Measurements from ENCODE around the gene SH3TC2.
A peak's percentile ranks its signal among the peaks of the same experiment; 100 is the strongest.

SH3TC2 gene

DNA sequence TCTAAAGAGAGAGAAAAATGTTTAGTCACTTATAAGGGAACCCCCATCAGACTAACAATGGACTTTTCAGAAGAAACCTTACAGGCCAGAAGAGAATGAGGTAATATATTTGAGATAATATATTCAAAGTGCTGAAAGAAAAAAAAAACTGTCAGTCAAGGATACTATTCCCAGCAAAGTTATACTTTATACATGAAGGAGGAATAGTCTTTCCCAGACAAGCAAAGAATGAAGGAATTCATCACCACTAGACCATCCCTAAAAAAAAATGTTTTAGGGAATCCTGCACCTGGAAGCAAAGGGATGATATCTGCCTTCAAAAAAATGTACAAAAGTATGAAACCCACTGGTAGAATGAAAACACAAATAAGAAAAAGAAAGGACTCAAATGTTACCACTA, 37.5 kb upstream of the SH3TC2 start:
- no peak overlapping the region for H3K27ac ChIP-seq (ENCODE audit: extremely low read depth, low read depth, low read length)
- no peaks in the 10 kb centered on the region for H3K4me1 ChIP-seq (ENCODE audit: control insufficient read depth, insufficient read depth, low read length)
- POLR2A ChIA-PET: no interaction called here
- CTCF ChIA-PET: interaction anchor here (1.4 kb wide), 1 partner anchor 64 kb away, joined by 3 read pairs; no protein-coding TSS in a partner anchor
- H3K4me3 ChIP-seq (ENCODE audit: low read depth, low read length): no peak overlapping the region
- no peak for TF ChIP-seq ZNF707 (tag by site-specific recombination; IDR thresholded peaks at IDR 0.05)
- TF ChIP-seq SETDB1 (IDR thresholded peaks at IDR 0.05; ENCODE audit: insufficient read length, low read length): peak; percentile 91
- H3K9me3 ChIP-seq (ENCODE audit: control insufficient read depth, insufficient read depth, low read depth, low read length): no peaks in the 10 kb centered on the region; the same call in 1 of the 2 replicates
- H3K36me3 ChIP-seq (ENCODE audit: control insufficient read depth in 2 of 2, insufficient read depth in 1 of 2, low read length in 2 of 2): no peaks in the 10 kb centered on the region

DNA sequence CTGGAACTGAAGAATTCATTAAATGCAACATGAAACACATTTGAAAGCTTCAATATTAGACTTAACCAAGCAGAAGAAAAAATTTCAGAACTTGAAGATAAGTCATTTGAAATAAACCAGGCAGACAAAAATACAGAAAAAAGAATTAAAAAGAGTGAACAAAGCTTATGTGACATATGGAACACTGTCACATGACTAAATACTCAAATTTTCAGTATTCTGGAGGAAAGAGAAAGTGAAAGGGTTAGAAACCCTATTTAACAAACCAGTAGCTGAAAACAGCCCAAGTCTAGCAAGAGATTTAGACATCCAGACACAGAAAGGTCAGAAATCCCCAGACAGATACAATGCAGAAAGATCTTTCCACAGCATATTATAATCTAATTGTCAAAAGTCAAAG, 37.1 kb upstream of the SH3TC2 start:
- ChIA-PET POLR2A (no interaction called here), CTCF (interaction anchor here (1.4 kb wide), 1 partner anchor 64 kb away, joined by 3 read pairs; no protein-coding TSS in a partner anchor)
- Histone ChIP-seq H3K4me3 (ENCODE audit: low read depth, low read length) (no peak overlapping the region), H3K4me1 (ENCODE audit: control insufficient read depth, insufficient read depth, low read length) (no peaks in the 10 kb centered on the region), H3K9me3 (ENCODE audit: control insufficient read depth, insufficient read depth, low read depth, low read length) (no peaks in the 10 kb centered on the region; the same call in 1 of the 2 replicates), H3K27ac (ENCODE audit: extremely low read depth, low read depth, low read length) (no peak overlapping the region), H3K36me3 (ENCODE audit: control insufficient read depth in 2 of 2, insufficient read depth in 1 of 2, low read length in 2 of 2) (no peaks in the 10 kb centered on the region)
- TF ChIP-seq ZNF791 (tag by site-specific recombination; IDR thresholded peaks at IDR 0.05): no peak
- no peak for TF ChIP-seq ZNF423 (tag by site-specific recombination; IDR thresholded peaks at IDR 0.05)
- TF ChIP-seq, protein P1, sequence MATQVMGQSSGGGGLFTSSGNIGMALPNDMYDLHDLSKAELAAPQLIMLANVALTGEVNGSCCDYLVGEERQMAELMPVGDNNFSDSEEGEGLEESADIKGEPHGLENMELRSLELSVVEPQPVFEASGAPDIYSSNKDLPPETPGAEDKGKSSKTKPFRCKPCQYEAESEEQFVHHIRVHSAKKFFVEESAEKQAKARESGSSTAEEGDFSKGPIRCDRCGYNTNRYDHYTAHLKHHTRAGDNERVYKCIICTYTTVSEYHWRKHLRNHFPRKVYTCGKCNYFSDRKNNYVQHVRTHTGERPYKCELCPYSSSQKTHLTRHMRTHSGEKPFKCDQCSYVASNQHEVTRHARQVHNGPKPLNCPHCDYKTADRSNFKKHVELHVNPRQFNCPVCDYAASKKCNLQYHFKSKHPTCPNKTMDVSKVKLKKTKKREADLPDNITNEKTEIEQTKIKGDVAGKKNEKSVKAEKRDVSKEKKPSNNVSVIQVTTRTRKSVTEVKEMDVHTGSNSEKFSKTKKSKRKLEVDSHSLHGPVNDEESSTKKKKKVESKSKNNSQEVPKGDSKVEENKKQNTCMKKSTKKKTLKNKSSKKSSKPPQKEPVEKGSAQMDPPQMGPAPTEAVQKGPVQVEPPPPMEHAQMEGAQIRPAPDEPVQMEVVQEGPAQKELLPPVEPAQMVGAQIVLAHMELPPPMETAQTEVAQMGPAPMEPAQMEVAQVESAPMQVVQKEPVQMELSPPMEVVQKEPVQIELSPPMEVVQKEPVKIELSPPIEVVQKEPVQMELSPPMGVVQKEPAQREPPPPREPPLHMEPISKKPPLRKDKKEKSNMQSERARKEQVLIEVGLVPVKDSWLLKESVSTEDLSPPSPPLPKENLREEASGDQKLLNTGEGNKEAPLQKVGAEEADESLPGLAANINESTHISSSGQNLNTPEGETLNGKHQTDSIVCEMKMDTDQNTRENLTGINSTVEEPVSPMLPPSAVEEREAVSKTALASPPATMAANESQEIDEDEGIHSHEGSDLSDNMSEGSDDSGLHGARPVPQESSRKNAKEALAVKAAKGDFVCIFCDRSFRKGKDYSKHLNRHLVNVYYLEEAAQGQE (tag by site-specific recombination; IDR thresholded peaks at IDR 0.05): no peak
- TF ChIP-seq ZNF121 (tag by site-specific recombination; IDR thresholded peaks at IDR 0.05): no peak
- TF ChIP-seq ZNF785 (tag by site-specific recombination; IDR thresholded peaks at IDR 0.05): no peak
- TF ChIP-seq HOXD13 (CRISPR knock-in tag; IDR thresholded peaks at IDR 0.05; ENCODE audit: borderline replicate concordance): no peak

DNA sequence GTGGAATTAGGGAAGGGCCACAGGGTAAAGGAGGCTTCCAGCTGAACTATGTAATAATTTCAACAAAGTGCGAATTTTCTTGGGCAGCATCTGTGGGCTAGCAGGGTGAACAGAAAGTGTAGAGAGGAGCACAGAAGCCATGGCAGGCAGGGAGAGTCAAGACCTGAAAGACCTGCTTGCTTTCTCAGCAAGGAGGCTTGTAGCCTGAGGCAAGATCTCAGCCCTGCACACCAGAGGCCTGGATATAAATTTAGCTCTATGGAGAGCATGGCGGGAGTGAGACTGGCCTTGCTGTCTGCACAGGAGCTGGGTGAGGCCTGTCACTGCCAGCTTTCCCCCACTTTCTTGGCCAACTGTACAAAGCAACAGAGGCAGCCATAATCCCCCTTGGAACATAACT, 32.1 kb upstream of the SH3TC2 start:
- no peak overlapping the region for H3K27ac ChIP-seq (ENCODE audit: extremely low read depth, low read depth, low read length)
- no peak for TF ChIP-seq SETDB1 (IDR thresholded peaks at IDR 0.05; ENCODE audit: insufficient read length, low read length)
- TF ChIP-seq SP3 (tag by site-specific recombination; IDR thresholded peaks at IDR 0.05): no peak
- no peak for TF ChIP-seq ZNF416 (tag by site-specific recombination; IDR thresholded peaks at IDR 0.05)
- TF ChIP-seq GFI1B (tag by site-specific recombination; IDR thresholded peaks at IDR 0.05): no peak
- TF ChIP-seq, protein P2, sequence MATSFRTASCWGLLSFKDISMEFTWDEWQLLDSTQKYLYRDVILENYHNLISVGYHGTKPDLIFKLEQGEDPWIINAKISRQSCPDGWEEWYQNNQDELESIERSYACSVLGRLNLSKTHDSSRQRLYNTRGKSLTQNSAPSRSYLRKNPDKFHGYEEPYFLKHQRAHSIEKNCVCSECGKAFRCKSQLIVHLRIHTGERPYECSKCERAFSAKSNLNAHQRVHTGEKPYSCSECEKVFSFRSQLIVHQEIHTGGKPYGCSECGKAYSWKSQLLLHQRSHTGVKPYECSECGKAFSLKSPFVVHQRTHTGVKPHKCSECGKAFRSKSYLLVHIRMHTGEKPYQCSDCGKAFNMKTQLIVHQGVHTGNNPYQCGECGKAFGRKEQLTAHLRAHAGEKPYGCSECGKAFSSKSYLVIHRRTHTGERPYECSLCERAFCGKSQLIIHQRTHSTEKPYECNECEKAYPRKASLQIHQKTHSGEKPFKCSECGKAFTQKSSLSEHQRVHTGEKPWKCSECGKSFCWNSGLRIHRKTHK (tag by site-specific recombination; IDR thresholded peaks at IDR 0.05): no peak
- TF ChIP-seq ZFP37 (tag by site-specific recombination; IDR thresholded peaks at IDR 0.05): no peak
- no peak for TF ChIP-seq ZSCAN30 (tag by site-specific recombination; IDR thresholded peaks at IDR 0.05)
- POLR2A ChIA-PET: no interaction called here
- H3K9me3 ChIP-seq (ENCODE audit: control insufficient read depth, insufficient read depth, low read depth, low read length): no peaks in the 10 kb centered on the region
- no peaks in the 10 kb centered on the region for H3K36me3 ChIP-seq (ENCODE audit: control insufficient read depth in 2 of 2, insufficient read depth in 1 of 2, low read length in 2 of 2)
- H3K4me3 ChIP-seq (ENCODE audit: low read depth, low read length): no peak overlapping the region
- CTCF ChIA-PET: interaction anchor here (1.6 to 2.2 kb wide), 2 partner anchors 20 to 137 kb away, joined by 4 to 7 read pairs; no protein-coding TSS in a partner anchor
- H3K4me1 ChIP-seq (ENCODE audit: control insufficient read depth, insufficient read depth, low read length): no peaks in the 10 kb centered on the region

DNA sequence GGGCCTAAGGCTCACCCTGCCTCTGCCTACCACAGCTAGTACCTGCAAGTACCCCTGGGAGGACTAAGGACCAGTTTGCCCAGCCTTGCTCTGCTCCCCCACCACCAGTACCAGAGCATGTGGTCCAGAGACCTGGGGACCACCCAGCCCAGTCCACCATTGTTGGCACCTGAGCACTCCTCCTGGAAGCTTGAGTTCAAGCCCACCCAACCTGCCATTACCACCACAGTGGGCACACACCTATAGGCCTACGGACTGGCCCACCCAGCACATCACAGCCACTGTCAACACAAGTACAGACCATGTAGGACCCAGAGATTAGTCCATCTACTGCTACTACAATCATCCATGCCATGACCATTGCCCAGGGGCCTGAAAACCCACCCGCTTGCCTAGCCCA, 30.8 kb upstream of the SH3TC2 start:
- H3K4me3 ChIP-seq (ENCODE audit: low read depth, low read length): no peak overlapping the region
- H3K36me3 ChIP-seq (ENCODE audit: control insufficient read depth in 2 of 2, insufficient read depth in 1 of 2, low read length in 2 of 2): no peaks in the 10 kb centered on the region
- POLR2A ChIA-PET: no interaction called here
- H3K27ac ChIP-seq (ENCODE audit: extremely low read depth, low read depth, low read length): no peak overlapping the region
- no peaks in the 10 kb centered on the region for H3K4me1 ChIP-seq (ENCODE audit: control insufficient read depth, insufficient read depth, low read length)
- H3K9me3 ChIP-seq (ENCODE audit: control insufficient read depth, insufficient read depth, low read depth, low read length): no peaks in the 10 kb centered on the region
- CTCF ChIA-PET: no interaction called here
- TF ChIP-seq HOXD13 (CRISPR knock-in tag; IDR thresholded peaks at IDR 0.05; ENCODE audit: borderline replicate concordance) (no peak), ZNF350 (tag by site-specific recombination; IDR thresholded peaks at IDR 0.05) (no peak), ZNF707 (tag by site-specific recombination; IDR thresholded peaks at IDR 0.05) (no peak), ZNF549 (tag by site-specific recombination; IDR thresholded peaks at IDR 0.05) (no peak), ZNF658 (tag by site-specific recombination; IDR thresholded peaks at IDR 0.05) (no peak)
- TF ChIP-seq, protein P3, sequence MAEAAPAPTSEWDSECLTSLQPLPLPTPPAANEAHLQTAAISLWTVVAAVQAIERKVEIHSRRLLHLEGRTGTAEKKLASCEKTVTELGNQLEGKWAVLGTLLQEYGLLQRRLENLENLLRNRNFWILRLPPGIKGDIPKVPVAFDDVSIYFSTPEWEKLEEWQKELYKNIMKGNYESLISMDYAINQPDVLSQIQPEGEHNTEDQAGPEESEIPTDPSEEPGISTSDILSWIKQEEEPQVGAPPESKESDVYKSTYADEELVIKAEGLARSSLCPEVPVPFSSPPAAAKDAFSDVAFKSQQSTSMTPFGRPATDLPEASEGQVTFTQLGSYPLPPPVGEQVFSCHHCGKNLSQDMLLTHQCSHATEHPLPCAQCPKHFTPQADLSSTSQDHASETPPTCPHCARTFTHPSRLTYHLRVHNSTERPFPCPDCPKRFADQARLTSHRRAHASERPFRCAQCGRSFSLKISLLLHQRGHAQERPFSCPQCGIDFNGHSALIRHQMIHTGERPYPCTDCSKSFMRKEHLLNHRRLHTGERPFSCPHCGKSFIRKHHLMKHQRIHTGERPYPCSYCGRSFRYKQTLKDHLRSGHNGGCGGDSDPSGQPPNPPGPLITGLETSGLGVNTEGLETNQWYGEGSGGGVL (tag by site-specific recombination; IDR thresholded peaks at IDR 0.05): no peak

All from HEK293 (cell line).